ENCODE data around the gene TMEM109. TPM values are rescaled to one million over a fixed set of nuclear protein-coding genes. Genes with fewer than 3 reads are reported as not detected.

The TMEM109 gene
- total and polyA plus RNA-seq, 2 of the 13 experiments (the other 11 are each of a cell fraction or from before 2014, with no cell fraction given): 7.7 to 18.0 TPM

DNA sequence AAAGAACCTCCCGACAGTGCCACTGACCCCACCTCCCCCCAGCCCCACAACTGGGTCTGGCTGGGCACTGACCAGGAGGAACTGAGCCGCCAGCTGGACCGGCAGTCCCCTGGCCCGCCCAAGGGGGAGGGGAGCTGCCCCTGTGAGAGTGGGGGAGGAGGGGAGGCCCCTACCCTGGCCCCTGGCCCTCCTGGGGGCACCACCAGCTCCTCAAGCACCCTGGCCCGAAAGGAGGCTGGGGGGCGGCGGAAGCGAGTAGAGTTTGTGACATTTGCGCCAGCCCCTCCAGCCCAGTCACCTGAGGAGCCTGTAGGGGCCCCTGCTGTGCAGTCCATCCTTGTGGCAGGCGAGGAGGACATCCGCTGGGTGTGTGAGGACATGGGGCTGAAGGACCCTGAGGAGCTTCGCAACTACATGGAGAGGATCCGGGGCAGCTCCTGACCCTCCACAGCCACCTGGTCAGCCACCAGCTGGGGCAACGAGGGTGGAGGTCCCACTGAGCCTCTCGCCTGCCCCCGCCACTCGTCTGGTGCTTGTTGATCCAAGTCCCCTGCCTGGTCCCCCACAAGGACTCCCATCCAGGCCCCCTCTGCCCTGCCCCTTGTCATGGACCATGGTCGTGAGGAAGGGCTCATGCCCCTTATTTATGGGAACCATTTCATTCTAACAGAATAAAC lies 22.6 kb downstream of the TMEM109 start (continued):
- TF ChIP-seq, protein P1, sequence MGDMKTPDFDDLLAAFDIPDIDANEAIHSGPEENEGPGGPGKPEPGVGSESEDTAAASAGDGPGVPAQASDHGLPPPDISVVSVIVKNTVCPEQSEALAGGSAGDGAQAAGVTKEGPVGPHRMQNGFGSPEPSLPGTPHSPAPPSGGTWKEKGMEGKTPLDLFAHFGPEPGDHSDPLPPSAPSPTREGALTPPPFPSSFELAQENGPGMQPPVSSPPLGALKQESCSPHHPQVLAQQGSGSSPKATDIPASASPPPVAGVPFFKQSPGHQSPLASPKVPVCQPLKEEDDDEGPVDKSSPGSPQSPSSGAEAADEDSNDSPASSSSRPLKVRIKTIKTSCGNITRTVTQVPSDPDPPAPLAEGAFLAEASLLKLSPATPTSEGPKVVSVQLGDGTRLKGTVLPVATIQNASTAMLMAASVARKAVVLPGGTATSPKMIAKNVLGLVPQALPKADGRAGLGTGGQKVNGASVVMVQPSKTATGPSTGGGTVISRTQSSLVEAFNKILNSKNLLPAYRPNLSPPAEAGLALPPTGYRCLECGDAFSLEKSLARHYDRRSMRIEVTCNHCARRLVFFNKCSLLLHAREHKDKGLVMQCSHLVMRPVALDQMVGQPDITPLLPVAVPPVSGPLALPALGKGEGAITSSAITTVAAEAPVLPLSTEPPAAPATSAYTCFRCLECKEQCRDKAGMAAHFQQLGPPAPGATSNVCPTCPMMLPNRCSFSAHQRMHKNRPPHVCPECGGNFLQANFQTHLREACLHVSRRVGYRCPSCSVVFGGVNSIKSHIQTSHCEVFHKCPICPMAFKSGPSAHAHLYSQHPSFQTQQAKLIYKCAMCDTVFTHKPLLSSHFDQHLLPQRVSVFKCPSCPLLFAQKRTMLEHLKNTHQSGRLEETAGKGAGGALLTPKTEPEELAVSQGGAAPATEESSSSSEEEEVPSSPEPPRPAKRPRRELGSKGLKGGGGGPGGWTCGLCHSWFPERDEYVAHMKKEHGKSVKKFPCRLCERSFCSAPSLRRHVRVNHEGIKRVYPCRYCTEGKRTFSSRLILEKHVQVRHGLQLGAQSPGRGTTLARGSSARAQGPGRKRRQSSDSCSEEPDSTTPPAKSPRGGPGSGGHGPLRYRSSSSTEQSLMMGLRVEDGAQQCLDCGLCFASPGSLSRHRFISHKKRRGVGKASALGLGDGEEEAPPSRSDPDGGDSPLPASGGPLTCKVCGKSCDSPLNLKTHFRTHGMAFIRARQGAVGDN (CRISPR knock-in tag; IDR thresholded peaks at IDR 0.05): no peak
- TF ChIP-seq DR1 (CRISPR knock-in tag; IDR thresholded peaks at IDR 0.05): no peak
- TF ChIP-seq, protein P2, sequence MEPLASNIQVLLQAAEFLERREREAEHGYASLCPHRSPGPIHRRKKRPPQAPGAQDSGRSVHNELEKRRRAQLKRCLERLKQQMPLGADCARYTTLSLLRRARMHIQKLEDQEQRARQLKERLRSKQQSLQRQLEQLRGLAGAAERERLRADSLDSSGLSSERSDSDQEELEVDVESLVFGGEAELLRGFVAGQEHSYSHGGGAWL (CRISPR knock-in tag; IDR thresholded peaks at IDR 0.05): no peak
- TF ChIP-seq ZNF251 (CRISPR knock-in tag; IDR thresholded peaks at IDR 0.05): no peak
- TF ChIP-seq U2AF2 (IDR thresholded peaks at IDR 0.05; ENCODE audit: low read depth, low read length): no peak

- Histone ChIP-seq H3K79me2 (ENCODE audit: insufficient read depth, low read length) (no peaks in the 10 kb centered on the region), H3K27me3 (ENCODE audit: control insufficient read depth in 1 of 2, insufficient read depth in 2 of 2, low read length in 2 of 2) (peaks cover 0 to 2% of the 10 kb centered on the region in 2 experiments; a peak in 2 of 5 replicates), H3K9me3 (ENCODE audit: low read length) (no peaks in the 10 kb centered on the region), H2AFZ (ENCODE audit: low read length) (no peak overlapping the region), H3K4me1 (ENCODE audit: insufficient read depth, low read length) (no peaks in the 10 kb centered on the region), H3K4me2 (ENCODE audit: low read depth, low read length) (no peak overlapping the region), H4K20me1 (ENCODE audit: insufficient read depth, low read length) (no peaks in the 10 kb centered on the region), H3K27ac (ENCODE audit: extremely low read length, insufficient read depth, low read length) (no peak overlapping the region), H3K36me3 (replicated peaks in 1 of 2; ENCODE audit: control insufficient read depth in 1 of 2, insufficient read depth in 2 of 2, low read length in 2 of 2) (no peaks in the 10 kb centered on the region), H3K9ac (ENCODE audit: insufficient read depth, low read depth, low read length) (no peak overlapping the region), H3K4me3 (replicated peaks in 1 of 3; ENCODE audit: insufficient read depth in 1 of 3, low read depth in 2 of 3, low read length in 3 of 3) (no peak overlapping the region)
- no peak for ATAC-seq
- no TSS peak for BruUV-seq (replicated peaks)
- WGBS (ENCODE audit: low lambda C conversion rate): 86% methylated on average over 10 of the region's 12 CpGs
- FAIRE-seq: no peak
- ChIA-PET CTCF (ENCODE audit: low intra/inter-chr PET ratio, low total read pairs) (no interaction called here), POLR2A (no interaction called here)
- DNase-seq (ENCODE audit: low spot score): no peak
- intact Hi-C loops (cut with micrococcal nuclease; ENCODE audit: unreplicated experiment): no loop called here
- in situ Hi-C loops (cut with HindIII; ENCODE audit: extremely low pct_ligation_motif_present, low pct_unique_long_range_greater_than_20kb): no loop called here
- TF ChIP-seq ZBTB21 (CRISPR knock-in tag; IDR thresholded peaks at IDR 0.05) (no peak), ELF4 (CRISPR knock-in tag; IDR thresholded peaks at IDR 0.05; ENCODE audit: borderline replicate concordance) (no peak), NFE2L2 (IDR thresholded peaks at IDR 0.05; ENCODE audit: low read length) (no peak), ZNF766 (CRISPR knock-in tag; IDR thresholded peaks at IDR 0.05; ENCODE audit: borderline replicate concordance) (no peak), STAG1 (CRISPR knock-in tag; IDR thresholded peaks at IDR 0.05) (no peak), ZNF350 (CRISPR knock-in tag; IDR thresholded peaks at IDR 0.05; ENCODE audit: borderline replicate concordance, low read depth) (no peak), ZNF550 (CRISPR knock-in tag; IDR thresholded peaks at IDR 0.05; ENCODE audit: borderline replicate concordance) (no peak)
- TF ChIP-seq, protein P3, sequence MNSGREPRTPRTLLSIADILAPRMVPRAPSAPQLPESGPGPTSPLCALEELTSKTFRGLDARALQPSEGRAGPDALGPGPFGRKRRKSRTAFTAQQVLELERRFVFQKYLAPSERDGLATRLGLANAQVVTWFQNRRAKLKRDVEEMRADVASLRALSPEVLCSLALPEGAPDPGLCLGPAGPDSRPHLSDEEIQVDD (CRISPR knock-in tag; IDR thresholded peaks at IDR 0.05; ENCODE audit: borderline replicate concordance): no peak
- TF ChIP-seq, protein P4, sequence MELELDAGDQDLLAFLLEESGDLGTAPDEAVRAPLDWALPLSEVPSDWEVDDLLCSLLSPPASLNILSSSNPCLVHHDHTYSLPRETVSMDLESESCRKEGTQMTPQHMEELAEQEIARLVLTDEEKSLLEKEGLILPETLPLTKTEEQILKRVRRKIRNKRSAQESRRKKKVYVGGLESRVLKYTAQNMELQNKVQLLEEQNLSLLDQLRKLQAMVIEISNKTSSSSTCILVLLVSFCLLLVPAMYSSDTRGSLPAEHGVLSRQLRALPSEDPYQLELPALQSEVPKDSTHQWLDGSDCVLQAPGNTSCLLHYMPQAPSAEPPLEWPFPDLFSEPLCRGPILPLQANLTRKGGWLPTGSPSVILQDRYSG (CRISPR knock-in tag; IDR thresholded peaks at IDR 0.05): no peak
- TF ChIP-seq, protein P5, sequence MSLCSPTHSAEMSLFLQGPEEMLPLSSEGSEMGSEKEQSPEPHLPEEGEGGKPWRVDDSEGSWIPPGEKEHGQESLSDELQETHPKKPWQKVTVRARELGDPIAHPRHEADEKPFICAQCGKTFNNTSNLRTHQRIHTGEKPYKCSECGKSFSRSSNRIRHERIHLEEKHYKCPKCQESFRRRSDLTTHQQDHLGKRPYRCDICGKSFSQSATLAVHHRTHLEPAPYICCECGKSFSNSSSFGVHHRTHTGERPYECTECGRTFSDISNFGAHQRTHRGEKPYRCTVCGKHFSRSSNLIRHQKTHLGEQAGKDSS (CRISPR knock-in tag; IDR thresholded peaks at IDR 0.05; ENCODE audit: borderline replicate concordance, low read depth): no peak
These were observed 23.2 kb downstream of the TMEM109 start for GRCh38 chr11:60937144-60937527.
